Heart left ventricle (tissue), 16 donors: ENCODE measurements around the gene ADGRD1. TPM values are rescaled to one million over a fixed set of nuclear protein-coding genes. Genes with fewer than 3 reads are reported as not detected.

Experiments used
- ATAC-seq, 4 donors: fragments of 200-7000 bp; cut with Tn5 transposase; one replicate each; pipeline ENCODE4 v1.9.1; 2020 to 2022; ENCODE audit warnings: moderate library complexity in 4 of 4, mild to moderate bottlenecking in 3 of 4, moderate number of reproducible peaks in 1 of 4
- DNase-seq, 5 donors: peaks; one replicate each; pipeline ENCODE4 v3.0.0-alpha.2; 2020
- H3K27ac ChIP-seq, 12 donors: fragments of 200-600 bp; sonication (generic) in 4 of 12; one replicate each; pipeline versions ENCODE4 v1.5.0 to v1.8.0; 2016 to 2022; ENCODE audit warnings: mild to moderate bottlenecking in 2 of 12
- H3K27me3 ChIP-seq, 9 donors: fragments of 200-600 bp; sonication (generic) in 2 of 9; one replicate each; pipeline versions ENCODE4 v1.5.1 to v1.8.0; 2016 to 2022; ENCODE audit warnings: mild to moderate bottlenecking in 3 of 9
- H3K36me3 ChIP-seq, 9 donors: fragments of 200-600 bp; sonication (generic) in 2 of 9; one replicate each; pipeline versions ENCODE4 v1.5.0 to v1.8.0; 2018 to 2022; ENCODE audit warnings: mild to moderate bottlenecking in 2 of 9
- H3K4me1 ChIP-seq, 12 donors: fragments of 200-600 bp; sonication (generic) in 4 of 12; one replicate each; pipeline versions ENCODE4 v1.5.0 to v1.8.0; 2016 to 2022; ENCODE audit warnings: mild to moderate bottlenecking in 3 of 12
- H3K4me3 ChIP-seq, 12 donors: fragments of 200-600 bp; sonication (generic) in 4 of 12; one replicate each; pipeline versions ENCODE4 v1.5.0 to v1.8.0; 2017 to 2022; ENCODE audit warnings: mild to moderate bottlenecking in 9 of 12, moderate library complexity in 4 of 12
- H3K9me3 ChIP-seq, 12 donors: fragments of 200-600 bp; sonication (generic) in 4 of 12; one replicate each; pipeline versions ENCODE4 v1.5.0 to v1.8.0; 2016 to 2022; ENCODE audit warnings: mild to moderate bottlenecking in 1 of 12
- POLR2A ChIP-seq, 2 donors: fragments of 450-650 bp; IDR thresholded peaks; one replicate each; pipeline ENCODE4 v1.6.1; 2017; ENCODE audit warnings: antibody characterized with exemption in 2 of 2, mild to moderate bottlenecking in 2 of 2, moderate library complexity in 2 of 2
- WGBS, 4 donors: extraction: QIAGEN DNeasy Blood & Tissue Kit in 2 of 4; methylation state at CpG; one replicate each; pipeline versions ENCODE4 v1.1.5 to v1.1.7; 2013 to 2018; 5-methylcytosine and 5-hydroxymethylcytosine counted together
- intact Hi-C, 10 donors: fragments of 100-400 bp; cut with DNase I; formaldehyde crosslinking; loops; one replicate each; pipeline versions ENCODE4 v1.11.1 to v1.14.2; 2022
- polyA plus RNA-seq, 2 donors: library from polyadenylated mRNA; stranded (reverse); fragments of 200-250 nt; gene quantifications; one replicate each; pipeline ENCODE4 v1.2.3, GENCODE V29; 2013
- total RNA-seq, 9 donors: library from RNA; depleted of rRNA in 2 of 9; stranded (reverse); fragments of >200 nt in 2 of 9; fragmentation: NEBNext Ultra II Directional in 3 of 9; extraction: Animal tissue kit (Norgen Biotek cat#: 25700) in 3 of 9; gene quantifications; one replicate each; pipeline versions ENCODE4 v1.1.0 to v1.2.4, GENCODE V29; 2016 to 2023
- TF ChIP-seq, protein P1 (sequence below), 12 donors: fragments of 200-600 bp; sonication (generic) in 4 of 12; IDR thresholded peaks; one replicate each; pipeline versions ENCODE4 v1.5.0 to v1.8.0; 2018 to 2022; ENCODE audit warnings: antibody characterized with exemption in 12 of 12, mild to moderate bottlenecking in 5 of 12
- donor health status: ischemic (EF 13 %, LVEDD 7.1; RV severe dilation, severe dysfunction).
- donor health status: healthy with polysubstance abuse.
- donor health status: DM: no; HTN: yes; CAD: no.
- donor health status: DM: no; HTN: no; CAD: no.
- donor health status: ischemic (EF 25% LVEDD 6.9; RV normal size, moderate dysfunction).
- donor health status: ischemic (EF 25% LVEDD 5.7; RV mildly dilated, moderate dysfunction).
- donor health status: healthy.
- donor health status: DM: yes; HTN: yes; CAD: no.
- donor health status: ischemic (EF 35%, LVEDD 5.7; RV mildly dilated, moderate dysfunction).
- donor health status: nonischemic (EF 11% LVEDD 7.7; RV severe dilation, severe dysfunction).
- donor health status: DM: yes; HTN: yes; CAD: no.
- donor health status: PGD.
- donor health status: ischemic (EF 29% LVEDD 5.4; RV normal size, mild dysfunction).
- donor health status: nonischemic (EF 23%, LVEDD 6.1; RV moderate dilation, normal function).

Gene ADGRD1
- total and polyA plus RNA-seq, 11 donors = 22.7 to 109 (median 66.3) TPM

DNA sequence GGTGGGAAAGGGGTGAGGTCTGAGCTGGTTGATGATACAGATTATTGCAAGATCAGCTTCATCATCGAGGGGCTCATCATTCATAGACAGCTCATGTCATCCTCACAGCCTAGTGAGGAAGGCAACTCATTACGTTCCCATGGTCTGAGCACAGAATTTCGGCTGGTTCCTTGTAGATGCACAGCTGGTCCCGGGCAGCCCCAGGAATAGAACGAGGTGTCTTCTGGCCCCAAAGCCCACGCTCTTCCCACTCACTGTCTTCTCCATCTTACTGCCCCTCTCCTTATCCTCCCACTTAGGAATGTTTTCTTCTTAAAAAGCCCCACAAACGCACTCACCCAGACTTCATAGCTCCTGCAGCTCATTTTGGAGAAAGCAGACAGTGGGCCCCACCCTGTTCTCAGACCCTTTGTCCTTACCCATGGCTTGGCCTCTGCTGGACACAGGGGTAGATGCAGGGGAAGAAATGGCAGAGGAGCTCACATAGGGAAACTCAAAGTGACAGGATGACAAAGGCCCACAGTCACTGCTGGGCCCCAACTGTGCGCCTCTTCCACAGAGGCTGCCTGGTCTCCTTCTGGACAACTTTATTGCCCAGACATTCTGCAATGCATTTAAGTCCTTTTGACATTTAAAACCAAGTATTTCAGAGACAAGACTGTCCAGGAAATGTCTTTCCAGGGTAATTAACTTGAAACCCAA is 162.2 kb downstream of the ADGRD1 start:
- no peaks in the 10 kb centered on the region for H3K9me3 ChIP-seq
- WGBS, 4 donors = 86 to 95% (median 93%) methylated on average over 8 of the region's 8 CpGs
- peaks cover 0 to 23% (median 5%) of the 10 kb centered on the region in 12 donors for H3K4me1 ChIP-seq
- peaks cover 0 to 54% (median 11%) of the 10 kb centered on the region in 9 donors for H3K36me3 ChIP-seq
- DNase-seq (peak in 2 of 5 donors; percentile 6 to 8), ATAC-seq (no peak)
- peak overlapping the region in 4 of 12 donors; percentile 10 to 54 (median 22) for H3K27ac ChIP-seq
- intact Hi-C loops = no loop called here
- H3K4me3 ChIP-seq = no peak overlapping the region
- TF ChIP-seq, protein P1, sequence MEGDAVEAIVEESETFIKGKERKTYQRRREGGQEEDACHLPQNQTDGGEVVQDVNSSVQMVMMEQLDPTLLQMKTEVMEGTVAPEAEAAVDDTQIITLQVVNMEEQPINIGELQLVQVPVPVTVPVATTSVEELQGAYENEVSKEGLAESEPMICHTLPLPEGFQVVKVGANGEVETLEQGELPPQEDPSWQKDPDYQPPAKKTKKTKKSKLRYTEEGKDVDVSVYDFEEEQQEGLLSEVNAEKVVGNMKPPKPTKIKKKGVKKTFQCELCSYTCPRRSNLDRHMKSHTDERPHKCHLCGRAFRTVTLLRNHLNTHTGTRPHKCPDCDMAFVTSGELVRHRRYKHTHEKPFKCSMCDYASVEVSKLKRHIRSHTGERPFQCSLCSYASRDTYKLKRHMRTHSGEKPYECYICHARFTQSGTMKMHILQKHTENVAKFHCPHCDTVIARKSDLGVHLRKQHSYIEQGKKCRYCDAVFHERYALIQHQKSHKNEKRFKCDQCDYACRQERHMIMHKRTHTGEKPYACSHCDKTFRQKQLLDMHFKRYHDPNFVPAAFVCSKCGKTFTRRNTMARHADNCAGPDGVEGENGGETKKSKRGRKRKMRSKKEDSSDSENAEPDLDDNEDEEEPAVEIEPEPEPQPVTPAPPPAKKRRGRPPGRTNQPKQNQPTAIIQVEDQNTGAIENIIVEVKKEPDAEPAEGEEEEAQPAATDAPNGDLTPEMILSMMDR (IDR thresholded peaks at IDR 0.05) = no peak
- TF ChIP-seq POLR2A (IDR thresholded peaks at IDR 0.05) = no peak
- H3K27me3 ChIP-seq = no peaks in the 10 kb centered on the region

DNA sequence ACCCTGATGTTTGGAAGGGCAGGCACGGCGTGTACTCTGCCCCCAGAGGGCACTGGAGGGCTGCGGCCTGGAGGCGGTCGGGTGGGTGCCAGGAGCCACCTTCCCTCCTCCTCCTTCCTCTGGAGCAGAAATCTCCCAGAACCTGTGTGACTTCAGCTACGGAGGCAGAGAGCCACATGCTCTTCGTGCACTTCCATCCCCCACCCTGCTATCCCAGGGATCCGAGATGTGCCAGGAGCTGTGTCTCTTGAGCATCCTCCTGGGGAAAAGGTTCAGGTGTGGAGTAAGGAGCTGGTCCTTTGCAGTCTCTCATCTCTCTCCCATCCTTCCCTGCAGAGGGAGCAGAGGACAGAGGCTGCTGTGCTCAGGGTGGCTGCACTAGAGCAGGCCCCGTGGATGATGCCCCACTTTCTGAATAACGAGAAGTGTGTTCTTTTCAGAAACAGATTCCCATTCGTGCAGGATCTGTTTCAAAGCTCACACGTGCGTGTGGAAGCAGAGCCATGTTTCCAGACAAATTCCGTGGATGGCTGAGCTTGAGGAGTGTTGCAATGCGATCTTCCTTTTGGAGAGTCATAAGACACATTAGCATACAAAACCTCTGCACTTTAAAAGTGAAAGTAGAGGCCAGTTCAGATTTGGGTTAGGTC is 162.9 kb downstream of the ADGRD1 start:
- TF ChIP-seq, protein P1 (IDR thresholded peaks at IDR 0.05) = peak in 8 of 12 donors; percentile 16 to 46 (median 38)
- no peak for TF ChIP-seq POLR2A (IDR thresholded peaks at IDR 0.05)
- Histone ChIP-seq H3K27me3 (no peaks in the 10 kb centered on the region), H3K4me3 (peak overlapping the region in 1 of 12 donors; percentile 21), H3K4me1 (peaks cover 0 to 23% (median 5%) of the 10 kb centered on the region in 12 donors), H3K36me3 (peaks cover 0 to 55% (median 11%) of the 10 kb centered on the region in 9 donors), H3K27ac (peak overlapping the region in 4 of 12 donors; percentile 10 to 54 (median 22)), H3K9me3 (no peaks in the 10 kb centered on the region)
- ATAC-seq = peak in 2 of 4 donors; percentile 14 to 27
- DNase-seq = peak in 2 of 5 donors; percentile 20 to 51
- 51 to 68% (median 56%) methylated on average over 11 to 15 of the region's 15 CpGs for WGBS, 4 donors
- intact Hi-C loops = no loop called here

DNA sequence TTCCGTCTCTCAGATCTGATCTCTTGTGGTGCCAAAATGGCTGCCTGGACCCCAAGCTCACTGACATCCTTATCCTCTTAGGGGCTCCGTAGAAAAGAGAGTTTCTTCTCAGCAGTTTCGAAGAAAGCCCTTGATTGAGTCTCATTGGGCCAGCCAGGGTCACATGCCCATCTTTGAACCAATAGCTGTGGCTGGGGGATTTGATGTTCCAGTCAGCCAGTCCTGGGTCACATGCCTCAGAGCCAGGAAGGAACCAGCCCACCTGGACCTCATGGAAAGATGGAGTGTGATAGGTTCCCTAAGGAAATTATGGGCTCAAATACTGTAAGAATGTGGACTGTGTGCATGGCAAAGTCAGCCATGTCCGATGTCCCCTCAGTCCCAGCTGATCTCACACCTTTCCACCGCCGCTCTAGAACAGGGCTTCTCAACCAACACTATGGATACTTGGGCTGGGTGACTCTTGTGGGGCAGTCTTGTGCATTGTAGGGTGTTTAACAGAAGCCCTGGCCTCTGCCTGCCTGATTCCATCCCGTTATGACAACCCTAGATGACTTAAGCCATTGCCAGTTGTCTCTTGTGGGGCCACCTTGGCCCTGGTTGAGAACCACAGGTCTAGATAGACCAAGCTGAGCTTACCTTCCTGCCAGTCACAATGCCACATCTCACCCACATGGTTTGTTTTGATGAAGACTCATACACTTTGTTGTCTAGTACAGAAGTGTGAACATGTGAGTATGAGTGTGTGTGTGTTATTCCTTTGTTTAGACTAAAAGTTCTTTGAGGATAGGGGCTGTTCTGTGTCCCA is 163.9 kb downstream of the ADGRD1 start:
- 90 to 96% (median 95%) methylated on average over 7 of the region's 7 CpGs for WGBS, 4 donors
- Histone ChIP-seq H3K36me3 (peaks cover 0 to 62% (median 11%) of the 10 kb centered on the region in 9 donors), H3K4me1 (peaks cover 0 to 23% (median 5%) of the 10 kb centered on the region in 12 donors), H3K27me3 (no peaks in the 10 kb centered on the region), H3K9me3 (no peaks in the 10 kb centered on the region), H3K27ac (no peak overlapping the region), H3K4me3 (no peak overlapping the region)
- intact Hi-C loops = no loop called here
- peak in 2 of 5 donors; percentile 13 to 14 for DNase-seq
- no peak for TF ChIP-seq POLR2A (IDR thresholded peaks at IDR 0.05)
- TF ChIP-seq, protein P1 (IDR thresholded peaks at IDR 0.05) = no peak
- ATAC-seq = no peak
